D721Med (cell line): ENCODE results near the gene SLC39A3.
"Not testable (repeated sequence)": the region's sequence is repeated elsewhere in the genome, so short reads cannot be mapped to it uniquely, and the experiment has no call there.

Source experiments
- DNase-seq: peaks from one replicate; pipeline ENCODE4 v3.0.0; 2011; ENCODE audit warnings: low spot score; ENCODE audit not compliant: insufficient read length
- FAIRE-seq: peaks from 2 replicates; lab custom pipeline; 2011; peaks lifted over from hg19 to GRCh38; lab: Jason Lieb, UNC
- TF ChIP-seq, protein P1 (sequence below): IDR thresholded peaks from 2 replicates; pipeline ENCODE4 v1.5.1; 2012; ENCODE audit warnings: mild to moderate bottlenecking, control low read depth; ENCODE audit not compliant: insufficient read depth; ENCODE audit errors: missing control alignments

SLC39A3 gene

DNA sequence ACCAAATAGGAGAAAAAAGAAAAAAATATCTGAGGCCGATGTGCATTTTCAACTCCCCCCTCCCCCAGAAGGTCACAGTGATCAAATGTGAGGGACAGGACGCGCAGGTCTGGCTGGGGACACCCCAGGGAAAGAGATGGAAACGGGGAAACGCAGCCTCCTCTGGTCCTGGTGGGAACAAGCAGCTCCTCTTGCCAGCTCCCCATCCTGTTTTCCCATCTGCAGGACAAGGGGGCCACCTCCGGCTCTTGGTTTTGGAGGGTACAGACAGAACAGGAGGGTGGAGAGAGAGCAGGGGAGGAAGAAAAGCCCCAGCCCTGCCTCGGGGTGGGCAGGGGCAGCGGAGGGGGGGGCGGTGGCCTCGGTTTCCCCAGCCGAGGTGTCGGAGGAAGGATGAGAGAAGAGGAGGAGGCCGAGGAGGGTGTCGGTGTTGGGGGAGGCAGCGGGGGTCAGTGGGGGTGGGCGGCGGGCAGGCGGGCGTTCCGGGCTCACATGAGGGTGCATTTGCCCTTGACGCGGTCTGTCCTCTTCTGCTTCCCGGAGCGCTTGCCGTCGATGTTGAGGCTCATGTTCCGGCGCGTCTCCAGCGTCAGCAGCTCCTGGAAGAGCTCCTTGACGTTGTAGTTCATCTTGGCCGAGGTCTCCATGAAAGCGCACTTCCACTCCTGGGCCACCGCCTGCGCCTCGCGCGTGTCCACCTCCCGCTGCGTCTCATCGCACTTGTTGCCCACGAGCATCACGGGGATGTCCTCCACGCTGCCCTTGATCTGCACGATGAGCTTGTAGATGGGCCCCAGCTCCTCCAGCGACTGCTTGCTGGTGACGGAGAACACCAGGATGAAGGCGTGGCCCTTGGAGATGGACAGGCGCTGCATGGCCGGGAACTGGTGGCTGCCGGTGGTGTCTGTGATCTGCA is 22.8 kb downstream of the SLC39A3 start:
- TF ChIP-seq, protein P1, sequence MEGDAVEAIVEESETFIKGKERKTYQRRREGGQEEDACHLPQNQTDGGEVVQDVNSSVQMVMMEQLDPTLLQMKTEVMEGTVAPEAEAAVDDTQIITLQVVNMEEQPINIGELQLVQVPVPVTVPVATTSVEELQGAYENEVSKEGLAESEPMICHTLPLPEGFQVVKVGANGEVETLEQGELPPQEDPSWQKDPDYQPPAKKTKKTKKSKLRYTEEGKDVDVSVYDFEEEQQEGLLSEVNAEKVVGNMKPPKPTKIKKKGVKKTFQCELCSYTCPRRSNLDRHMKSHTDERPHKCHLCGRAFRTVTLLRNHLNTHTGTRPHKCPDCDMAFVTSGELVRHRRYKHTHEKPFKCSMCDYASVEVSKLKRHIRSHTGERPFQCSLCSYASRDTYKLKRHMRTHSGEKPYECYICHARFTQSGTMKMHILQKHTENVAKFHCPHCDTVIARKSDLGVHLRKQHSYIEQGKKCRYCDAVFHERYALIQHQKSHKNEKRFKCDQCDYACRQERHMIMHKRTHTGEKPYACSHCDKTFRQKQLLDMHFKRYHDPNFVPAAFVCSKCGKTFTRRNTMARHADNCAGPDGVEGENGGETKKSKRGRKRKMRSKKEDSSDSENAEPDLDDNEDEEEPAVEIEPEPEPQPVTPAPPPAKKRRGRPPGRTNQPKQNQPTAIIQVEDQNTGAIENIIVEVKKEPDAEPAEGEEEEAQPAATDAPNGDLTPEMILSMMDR = no peak
- no peak for DNase-seq
- FAIRE-seq = no peak

DNA sequence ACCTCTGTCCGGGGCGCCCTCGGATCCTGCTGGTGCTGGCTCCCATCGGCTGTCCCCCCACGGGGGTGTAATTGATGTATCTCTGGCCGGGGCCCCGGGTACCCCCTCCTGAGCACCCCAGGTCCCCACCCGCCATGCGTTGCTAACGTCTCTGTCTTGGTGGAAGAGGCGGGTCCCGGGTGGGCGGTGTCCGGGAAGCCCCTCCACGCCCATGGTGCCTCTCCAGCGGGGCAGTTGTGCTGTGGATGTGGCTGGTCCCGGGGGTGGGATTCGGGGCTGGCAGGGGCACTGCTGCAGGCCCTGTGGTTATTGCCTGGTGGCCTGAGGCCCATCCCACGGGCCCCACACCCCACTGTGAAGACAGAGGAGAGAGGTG is 23.6 kb downstream of the SLC39A3 start:
- FAIRE-seq (no peak), DNase-seq (no peak)
- TF ChIP-seq, protein P1 = no peak

DNA sequence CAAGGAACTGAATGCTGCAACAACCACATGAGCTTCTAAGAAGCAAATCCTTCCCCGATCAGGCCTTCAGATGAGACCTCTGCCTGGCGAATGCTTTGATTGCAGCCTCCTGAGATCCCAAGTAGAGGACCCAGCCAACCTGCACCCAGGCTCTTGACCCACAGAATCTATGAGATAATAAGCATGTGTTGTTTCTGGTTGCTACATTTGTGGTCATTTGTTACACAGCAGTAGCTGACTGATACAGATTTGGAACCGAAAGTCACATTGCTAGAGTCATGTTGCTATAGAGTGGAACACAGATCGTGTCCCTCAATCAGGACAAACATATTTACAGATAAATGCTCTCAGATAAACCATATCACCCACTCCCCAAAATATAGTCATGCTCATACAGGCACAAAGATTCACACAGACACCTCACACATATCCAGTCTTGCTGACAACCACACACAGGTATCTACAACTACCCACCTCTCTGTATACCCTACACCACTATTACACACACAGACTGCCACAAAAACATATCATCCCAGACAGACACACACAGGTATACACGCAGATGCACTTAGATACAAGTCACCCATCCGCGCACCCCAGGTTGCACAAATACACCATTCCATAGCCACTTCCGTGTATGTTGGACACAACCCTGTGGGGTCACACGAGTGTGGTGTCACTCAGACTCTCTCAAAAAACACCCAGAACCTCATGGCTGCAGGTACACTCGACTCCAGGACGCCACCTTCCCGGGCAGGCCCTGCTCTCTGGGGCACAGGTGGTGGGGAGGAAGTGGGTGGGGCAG is 24.1 kb downstream of the SLC39A3 start:
- DNase-seq (no peak), FAIRE-seq (no peak)
- TF ChIP-seq, protein P1 = no peak

DNA sequence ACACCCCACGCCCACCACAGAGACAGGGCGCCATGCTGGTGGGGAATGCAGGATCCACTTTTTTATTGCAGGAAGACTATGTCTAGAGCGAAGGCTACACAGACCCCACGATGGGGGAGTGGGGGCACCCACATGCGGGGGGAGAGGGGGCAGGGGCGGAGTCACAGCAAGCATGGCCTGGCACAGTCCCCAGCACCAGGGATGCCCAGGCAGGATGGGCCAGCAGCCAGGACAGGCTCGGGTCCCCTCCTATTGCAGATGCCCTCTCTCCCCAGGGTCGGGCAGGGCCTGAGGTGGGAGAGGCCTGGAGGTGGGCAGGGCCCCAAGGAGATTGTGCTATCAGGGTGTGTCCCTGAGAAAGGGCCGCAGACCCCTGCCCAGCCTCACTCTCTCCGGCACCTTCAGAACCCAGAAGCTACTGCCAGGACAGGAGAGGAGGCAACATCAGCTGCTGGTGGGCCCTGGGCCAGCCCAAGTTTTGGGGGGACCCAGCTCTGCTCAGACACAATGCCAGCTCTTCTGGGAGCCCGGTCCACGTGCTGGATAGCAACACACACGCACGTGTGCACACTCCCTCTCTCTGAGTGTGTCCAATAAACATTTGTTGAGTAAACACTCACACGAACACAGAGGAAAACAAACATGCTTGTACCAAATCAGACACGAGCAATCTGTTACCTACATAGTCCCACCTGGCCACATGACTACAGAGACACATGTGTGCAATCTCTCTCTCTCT is 25.1 kb downstream of the SLC39A3 start:
- DNase-seq (no peak), FAIRE-seq (no peak)
- TF ChIP-seq, protein P1 = no peak

DNA sequence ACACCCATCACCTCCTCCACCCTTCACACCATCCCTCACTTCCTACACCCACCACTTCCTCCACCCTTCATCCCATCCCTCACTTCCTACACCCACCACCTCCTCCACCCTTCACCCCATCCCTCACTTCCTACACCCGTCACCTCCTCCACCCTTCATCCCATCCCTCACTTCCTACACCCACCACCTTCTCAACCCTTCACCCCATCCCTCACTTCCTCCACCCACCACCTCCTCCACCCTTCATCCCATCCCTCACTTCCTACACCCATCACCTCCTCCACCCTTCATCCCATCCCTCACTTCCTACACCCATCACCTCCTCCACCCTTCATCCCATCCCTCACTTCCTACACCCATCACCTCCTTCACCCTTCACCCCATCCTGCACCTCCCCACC is 25.7 kb downstream of the SLC39A3 start:
- not testable (repeated sequence) for FAIRE-seq

DNA sequence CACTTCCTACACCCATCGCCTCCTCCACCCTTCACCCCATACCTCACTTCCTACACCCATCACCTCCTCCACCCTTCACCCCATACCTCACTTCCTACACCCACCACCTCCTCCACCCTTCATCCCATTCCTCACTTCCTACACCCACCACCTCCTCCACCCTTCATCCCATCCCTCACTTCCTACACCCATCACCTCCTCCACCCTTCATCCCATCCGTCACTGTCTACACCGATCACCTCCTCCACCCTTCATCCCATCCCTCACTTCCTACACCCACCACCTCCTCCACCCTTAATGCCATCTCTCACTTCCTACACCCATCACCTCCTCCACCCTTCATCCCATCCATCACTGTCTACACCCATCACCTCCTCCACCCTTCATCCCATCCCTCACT is 26.6 kb downstream of the SLC39A3 start:
- not testable (repeated sequence) for FAIRE-seq, DNase-seq

More for the DNA sequence above, 25.7 kb downstream of the SLC39A3 start:
- not testable (repeated sequence) for DNase-seq

DNA sequence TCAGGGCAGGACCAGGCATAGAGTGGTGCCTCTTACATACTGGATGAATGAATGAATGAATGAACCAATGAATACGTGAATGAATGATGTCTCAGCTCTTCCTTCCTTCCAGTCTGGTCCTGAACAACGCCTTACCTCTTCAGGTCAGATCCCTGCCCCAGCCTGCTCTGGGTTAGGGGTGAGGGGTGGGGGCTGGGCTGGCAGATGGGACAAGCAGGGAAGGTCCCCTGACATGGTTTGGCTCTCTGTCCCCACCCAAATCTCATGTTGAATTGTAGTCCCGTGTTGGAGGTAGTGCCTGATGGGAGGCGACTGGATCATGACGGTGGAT is 28.0 kb downstream of the SLC39A3 start:
- TF ChIP-seq, protein P1 = no peak
- DNase-seq (no peak), FAIRE-seq (no peak)
